IMR-90 (cell line): ENCODE results near the gene ARGLU1. TPM values are rescaled to one million over a fixed set of nuclear protein-coding genes. Genes with fewer than 3 reads are reported as not detected.

Experiments used
- ATAC-seq: fragments of 200-7000 bp; cut with Tn5 transposase; 2 replicates; pipeline ENCODE4 v1.9.1; 2020; ENCODE audit warnings: low read depth, mild to moderate bottlenecking, moderate library complexity
- BruUV-seq: library from RNA; stranded (reverse); fragments of 400-500 nt; replicated peaks from 2 replicates; lab custom pipeline; 2021; lab: Mats Ljungman, UMichigan
- CTCF ChIA-PET: fragments of 300-600 bp; formaldehyde crosslinking; extraction: SDS; loops from one replicate; lab custom pipeline; 2021; ENCODE audit warnings: antibody characterized with exemption; lab: Yijun Ruan, JAX
- POLR2A ChIA-PET: fragments of 300-600 bp; sonication (Branson Sonifier 250); formaldehyde crosslinking; loops from one replicate; lab custom pipeline; 2022; ENCODE audit warnings: antibody characterized with exemption; ENCODE audit not compliant: unreplicated experiment; lab: Charles Lee
- DNase-seq: peaks from one replicate; pipeline ENCODE4 v3.0.0; 2013
- H2AFZ ChIP-seq: replicated peaks from 2 replicates; pipeline ENCODE3; 2013; ENCODE audit warnings: low read length, mild to moderate bottlenecking; ENCODE audit not compliant: poor library complexity
- H2AK5ac ChIP-seq: 2 replicates; pipeline ENCODE4 v1.6.1; 2013; ENCODE audit warnings: low read depth, low read length, inconsistent platforms
- H2AK9ac ChIP-seq: replicated peaks from 2 replicates; pipeline ENCODE3; 2013; ENCODE audit warnings: mild to moderate bottlenecking, low read depth, low read length, moderate library complexity; ENCODE audit not compliant: poor library complexity
- H2BK120ac ChIP-seq: 2 replicates; pipeline ENCODE4 v1.6.1; 2013; ENCODE audit warnings: low read depth, low read length, inconsistent platforms
- H2BK15ac ChIP-seq: 3 replicates; pipeline ENCODE4 v1.6.1; 2013; ENCODE audit warnings: low read depth, low read length, inconsistent platforms
- H2BK20ac ChIP-seq: 2 replicates; pipeline ENCODE4 v1.6.1; 2013; ENCODE audit warnings: low read depth, mild to moderate bottlenecking, inconsistent platforms, low read length, moderate library complexity
- H2BK5ac ChIP-seq: 2 replicates; pipeline ENCODE4 v1.6.1; 2013; ENCODE audit warnings: mild to moderate bottlenecking, low read depth, low read length, inconsistent platforms; ENCODE audit not compliant: poor library complexity, severe bottlenecking
- H3K14ac ChIP-seq: replicated peaks from 2 replicates; pipeline ENCODE4 v1.6.1; 2013; ENCODE audit warnings: low read depth, low read length, inconsistent platforms
- H3K18ac ChIP-seq: 2 replicates; pipeline ENCODE4 v1.6.1; 2013; ENCODE audit warnings: low read depth, low read length, control low read depth
- H3K23ac ChIP-seq: 2 replicates; pipeline ENCODE4 v1.6.1; 2013; ENCODE audit warnings: low read depth, low read length, inconsistent platforms
- H3K27ac ChIP-seq: 2 replicates; pipeline ENCODE4 v1.5.1; 2013; ENCODE audit warnings: mild to moderate bottlenecking, control low read depth, low read length; ENCODE audit not compliant: insufficient read depth
- H3K27me3 ChIP-seq: 2 replicates; pipeline ENCODE4 v1.6.1; 2013; ENCODE audit warnings: low read length; ENCODE audit not compliant: control insufficient read depth, insufficient read depth
- H3K36me3 ChIP-seq: 2 replicates; pipeline ENCODE4 v1.6.1; 2013; ENCODE audit warnings: low read length, mixed read lengths; ENCODE audit not compliant: control insufficient read depth, insufficient read depth
- H3K4ac ChIP-seq: 2 replicates; pipeline ENCODE4 v1.6.1; 2013; ENCODE audit warnings: low read depth, low read length, inconsistent platforms
- H3K4me1 ChIP-seq: 2 replicates; pipeline ENCODE4 v1.6.1; 2013; ENCODE audit warnings: low read length, mixed read lengths; ENCODE audit not compliant: control insufficient read depth, insufficient read depth
- H3K4me2 ChIP-seq: 2 replicates; pipeline ENCODE4 v1.6.1; 2013; ENCODE audit warnings: low read depth, mild to moderate bottlenecking, control low read depth, low read length, moderate library complexity
- H3K4me3 ChIP-seq: 2 replicates; pipeline ENCODE4 v1.5.1; 2013; ENCODE audit warnings: low read depth, mild to moderate bottlenecking, control low read depth, low read length, moderate library complexity; ENCODE audit not compliant: insufficient read depth
- H3K56ac ChIP-seq: 2 replicates; pipeline ENCODE4 v1.6.1; 2013; ENCODE audit warnings: low read length, inconsistent platforms; ENCODE audit not compliant: insufficient read depth; ENCODE audit errors: extremely low read depth
- H3K79me1 ChIP-seq, 2 experiments: 2 replicates each; pipeline ENCODE4 v1.6.1; 2013; ENCODE audit warnings: low read length in 2 of 2, inconsistent platforms in 1 of 2, low read depth in 1 of 2
- H3K9ac ChIP-seq: 2 replicates; pipeline ENCODE4 v1.6.1; 2013; ENCODE audit warnings: low read depth, low read length, control low read depth
- H3K9me1 ChIP-seq: 2 replicates; pipeline ENCODE4 v1.6.1; 2013; ENCODE audit warnings: low read length, inconsistent platforms; ENCODE audit not compliant: insufficient read depth
- H3K9me3 ChIP-seq: 2 replicates; pipeline ENCODE4 v1.6.1; 2013; ENCODE audit warnings: low read length; ENCODE audit not compliant: control insufficient read depth, insufficient read depth
- H4K20me1 ChIP-seq: 2 replicates; pipeline ENCODE4 v1.6.1; 2013; ENCODE audit warnings: low read length, inconsistent platforms; ENCODE audit not compliant: insufficient read depth
- H4K5ac ChIP-seq: 2 replicates; pipeline ENCODE4 v1.6.1; 2013; ENCODE audit warnings: mild to moderate bottlenecking, low read depth, low read length, control low read depth
- H4K8ac ChIP-seq, 2 experiments: 2 replicates each; pipeline ENCODE4 v1.6.1; 2013; ENCODE audit warnings: low read depth in 2 of 2, low read length in 2 of 2, control low read depth in 1 of 2, inconsistent platforms in 1 of 2
- H4K91ac ChIP-seq: 2 replicates; pipeline ENCODE4 v1.6.1; 2013; ENCODE audit warnings: low read depth, low read length, inconsistent platforms; ENCODE audit not compliant: insufficient read depth
- CEBPB ChIP-seq: IDR thresholded peaks from 2 replicates; pipeline ENCODE4 v1.6.1; 2012; ENCODE audit warnings: low read depth, low read length, improper control_type of control experiment
- CTCF ChIP-seq: conservative IDR thresholded peaks from 2 replicates; pipeline ENCODE4 v1.5.1; 2012; ENCODE audit warnings: mild to moderate bottlenecking, low read depth, low read length, improper control_type of control experiment
- ELK1 ChIP-seq: fragments of 150-350 bp; IDR thresholded peaks from 2 replicates; pipeline ENCODE4 v1.6.1; 2016; ENCODE audit warnings: low read depth, mild to moderate bottlenecking, low read length, moderate library complexity, borderline replicate concordance
- MAFK ChIP-seq: IDR thresholded peaks from 2 replicates; pipeline ENCODE4 v1.6.1; 2012; ENCODE audit warnings: low read depth, low read length, improper control_type of control experiment
- MAZ ChIP-seq: IDR thresholded peaks from 2 replicates; pipeline ENCODE4 v1.6.1; 2012; ENCODE audit warnings: low read depth, mild to moderate bottlenecking, low read length, improper control_type of control experiment, moderate library complexity, borderline replicate concordance
- MXI1 ChIP-seq: IDR thresholded peaks from 2 replicates; pipeline ENCODE4 v1.6.1; 2012; ENCODE audit warnings: low read depth, mild to moderate bottlenecking, low read length, moderate library complexity, borderline replicate concordance
- NFE2L2 ChIP-seq: fragments of 150-350 bp; IDR thresholded peaks from 2 replicates; pipeline ENCODE4 v1.6.1; 2016; ENCODE audit warnings: low read depth, mild to moderate bottlenecking, low read length
- POLR2A ChIP-seq: IDR thresholded peaks from 2 replicates; pipeline ENCODE4 v1.6.1; 2012; ENCODE audit warnings: mild to moderate bottlenecking, low read depth, low read length
- RAD21 ChIP-seq: IDR thresholded peaks from 2 replicates; pipeline ENCODE4 v1.6.1; 2012; ENCODE audit warnings: low read length, improper control_type of control experiment
- RFX5 ChIP-seq: IDR thresholded peaks from 2 replicates; pipeline ENCODE4 v1.8.0; 2012; ENCODE audit warnings: low read depth, mild to moderate bottlenecking, low read length, moderate library complexity
- SMC3 ChIP-seq: fragments of 150-350 bp; IDR thresholded peaks from 2 replicates; pipeline ENCODE4 v1.6.1; 2016; ENCODE audit warnings: low read depth, mild to moderate bottlenecking, antibody characterized with exemption, low read length, moderate library complexity
- USF2 ChIP-seq: fragments of 150-350 bp; IDR thresholded peaks from 2 replicates; pipeline ENCODE4 v1.6.1; 2017; ENCODE audit warnings: mild to moderate bottlenecking, antibody characterized with exemption, low read length, low read depth
- WGBS, 2 experiments: methylation state at CpG; one replicate each; pipeline versions ENCODE4 v1.1.5 to v1.1.7; 2013; ENCODE audit warnings: missing lambda C conversion rate in 2 of 2; ENCODE audit not compliant: insufficient read length in 1 of 2; ENCODE audit errors: extremely low coverage in 2 of 2; 5-methylcytosine and 5-hydroxymethylcytosine counted together
- dilution Hi-C: fragments of 300-500 bp; cut with HindIII; formaldehyde crosslinking; loops from one replicate; pipeline ENCODE4 v1.14.3; 2018; ENCODE audit warnings: low sequenced_read_pairs; ENCODE audit not compliant: unreplicated experiment
- in situ Hi-C: fragments of 300-500 bp; cut with MboI; formaldehyde crosslinking; loops from 3 replicates; pipeline ENCODE4 v1.14.3; 2019; ENCODE audit warnings: low sequenced_read_pairs, inconsistent platforms, mixed read lengths
- intact Hi-C: fragments of 100-400 bp; cut with micrococcal nuclease; formaldehyde crosslinking; loops from 2 replicates; pipeline ENCODE4 v1.10.0; 2022
- polyA plus RNA-seq, 3 experiments: library from polyadenylated mRNA; depleted of rRNA; stranded (reverse); fragments of >200 nt; gene quantifications; 2 replicates each; pipeline ENCODE4 v1.2.3, GENCODE V29; 2012; ENCODE audit warnings: low replicate concordance in 1 of 3
- total RNA-seq: library from RNA; depleted of rRNA; stranded (reverse); fragments of >200 nt; gene quantifications from 2 replicates; pipeline ENCODE4 v1.2.3, GENCODE V29; 2012

ARGLU1 gene
- total and polyA plus RNA-seq, 2 of the 4 experiments (the other 2 are of a cell fraction) = 11.1 to 51.4 TPM

- H3K27me3 ChIP-seq = no peaks in the 10 kb centered on the region
- peak overlapping the region; percentile 82 for H3K4me3 ChIP-seq
- no peak overlapping the region for H4K5ac ChIP-seq
- H2AFZ ChIP-seq = peak overlapping the region; percentile 92
- peak overlapping the region; percentile 57; the same call in 1 of the 2 replicates for H3K14ac ChIP-seq
- dilution Hi-C loops (no loop called here), in situ Hi-C loops (loop anchor here (10.0 to 25.0 kb wide), 4 partner anchors 1096 to 1959 kb away; no protein-coding TSS in a partner anchor), intact Hi-C loops (loop anchor here (1.0 to 10.0 kb wide), 8 partner anchors 377 to 1962 kb away; no protein-coding TSS in a partner anchor)
- H3K56ac ChIP-seq = peak overlapping the region; percentile 80
- no peak overlapping the region for H2BK20ac ChIP-seq
- peak overlapping the region; percentile 35 for H2BK120ac ChIP-seq
- H2BK15ac ChIP-seq = no peak overlapping the region
- no peak overlapping the region for H2AK9ac ChIP-seq
- WGBS, 2 experiments = no CpG with 5 or more reads among the region's 44 CpGs
- H4K20me1 ChIP-seq = no peaks in the 10 kb centered on the region
- H3K18ac ChIP-seq = no peak overlapping the region
- no peaks in the 10 kb centered on the region for H3K9me3 ChIP-seq
- peak overlapping the region; percentile 9; the same call in 1 of the 2 replicates for H4K91ac ChIP-seq
- H4K8ac ChIP-seq = peak overlapping the region in 1 of 2 experiments; percentile 59; a peak in 2 of 4 replicates
- no peaks in the 10 kb centered on the region for H3K9me1 ChIP-seq
- peaks cover 9 to 21% of the 10 kb centered on the region in 2 experiments; a peak in 3 of 4 replicates for H3K79me1 ChIP-seq
- BruUV-seq = TSS peak; percentile 7
- peak overlapping the region; percentile 96 for H3K4me2 ChIP-seq
- H2BK5ac ChIP-seq = peak overlapping the region; percentile 62
- peak overlapping the region; percentile 59 for H3K9ac ChIP-seq
- DNase-seq (peak; percentile 78), ATAC-seq (peak; percentile 52)
- H3K4me1 ChIP-seq = peaks cover 5% of the 10 kb centered on the region; the same call in 1 of the 2 replicates
- POLR2A ChIA-PET = interaction anchor here (0.7 to 1.0 kb wide), 2 partner anchors 9 to 57 kb away, joined by 3 to 11 read pairs; no protein-coding TSS in a partner anchor
- peak overlapping the region; percentile 47 for H3K23ac ChIP-seq
- no peaks in the 10 kb centered on the region for H3K36me3 ChIP-seq
- CTCF ChIA-PET = interaction anchor here (0.6 to 0.9 kb wide), 2 partner anchors 36 to 1325 kb away, joined by 3 read pairs; no protein-coding TSS in a partner anchor
- peak overlapping the region; percentile 36; the same call in 1 of the 2 replicates for H3K27ac ChIP-seq
- H2AK5ac ChIP-seq = no peak overlapping the region
- peak overlapping the region; percentile 69; the same call in 1 of the 2 replicates for H3K4ac ChIP-seq
- TF ChIP-seq USF2 (no peak), RAD21 (peak; percentile 92), SMC3 (peak; percentile 75), MAZ (0 out of 2 replicates have a peak, but pooled peaks have one; percentile 19), CEBPB (no peak), NFE2L2 (no peak), RFX5 (no peak), POLR2A (0 out of 2 replicates have a peak, but pooled peaks have one; percentile 18), MXI1 (no peak), ELK1 (no peak), MAFK (peak; percentile 30; the same call in 1 of the 2 replicates), CTCF (peak; percentile 77)
Observed at GRCh38 chr13:106533101-106533942, 34.6 kb downstream of the ARGLU1 start.
